Astrocyte of the spinal cord (primary cell): Measurements from ENCODE around the gene HNRNPK.
A peak's percentile ranks its signal among the peaks of the same experiment; 100 is the strongest.

Source experiments
- DNase-seq: peaks from one replicate; pipeline ENCODE4 v3.0.0; 2011; ENCODE audit warnings: low read depth, low spot score
- H3K4me3 ChIP-seq: 2 replicates; pipeline ENCODE4 v1.5.1; 2011; ENCODE audit warnings: low read depth, mild to moderate bottlenecking, low read length, moderate library complexity
- CTCF ChIP-seq: IDR thresholded peaks from 2 replicates; pipeline ENCODE4 v1.5.1; 2012; ENCODE audit warnings: low read depth, mild to moderate bottlenecking, low read length, inconsistent platforms
- in situ Hi-C: cut with HindIII; loops from 2 replicates; pipeline ENCODE4 v1.10.0; 2017; ENCODE audit warnings: low sequenced_read_pairs

Gene HNRNPK

GRCh38 chr9:83979812-83980394 is at the start of gene HNRNPK:
HNRNPK (minus strand) TSS chr9:83980215; CDS start chr9:83978252, 1,963 bp downstream.
- in situ Hi-C loops = no loop called here
- TF ChIP-seq CTCF = no peak
- DNase-seq = peak; percentile 98
- H3K4me3 ChIP-seq = peak within 1 kb of the TSS; percentile 72

- no peak overlapping the region for H3K4me3 ChIP-seq
- no peak for TF ChIP-seq CTCF
- DNase-seq = no peak
- in situ Hi-C loops = no loop called here
Observed at GRCh38 chr9:84027201-84027600, 47.2 kb upstream of the HNRNPK start.

- in situ Hi-C loops = no loop called here
- TF ChIP-seq CTCF = no peak
- H3K4me3 ChIP-seq = no peak overlapping the region
Observed at GRCh38 chr9:84024041-84024575, 44.1 kb upstream of the HNRNPK start.

GRCh38 chr9:84007662-84008061 is 27.6 kb upstream of the HNRNPK start:
- no peak overlapping the region for H3K4me3 ChIP-seq
- TF ChIP-seq CTCF = no peak
- DNase-seq = no peak
- in situ Hi-C loops = no loop called here

More at GRCh38 chr9:84024041-84024575, 44.1 kb upstream of the HNRNPK start:
- no peak for DNase-seq

GRCh38 chr9:84003246-84003645 is 23.2 kb upstream of the HNRNPK start:
- TF ChIP-seq CTCF = no peak
- no peak for DNase-seq
- H3K4me3 ChIP-seq = no peak overlapping the region
- in situ Hi-C loops = no loop called here

GRCh38 chr9:84002344-84002743 is 22.3 kb upstream of the HNRNPK start:
- H3K4me3 ChIP-seq = no peak overlapping the region
- in situ Hi-C loops = no loop called here
- TF ChIP-seq CTCF = no peak
- DNase-seq = peak; percentile 49
